NCI-H2227 treated with DMSO at 0.1 percent for 48 hours (cell line): ENCODE measurements around the gene SSBP1.
"Not testable (repeated sequence)": the region's sequence is repeated elsewhere in the genome, so short reads cannot be mapped to it uniquely, and the experiment has no call there.

Experiments used
- DNase-seq: peaks from one replicate; lab custom pipeline; 2025; lab: John Stamatoyannopoulos, UW

SSBP1 gene

DNA sequence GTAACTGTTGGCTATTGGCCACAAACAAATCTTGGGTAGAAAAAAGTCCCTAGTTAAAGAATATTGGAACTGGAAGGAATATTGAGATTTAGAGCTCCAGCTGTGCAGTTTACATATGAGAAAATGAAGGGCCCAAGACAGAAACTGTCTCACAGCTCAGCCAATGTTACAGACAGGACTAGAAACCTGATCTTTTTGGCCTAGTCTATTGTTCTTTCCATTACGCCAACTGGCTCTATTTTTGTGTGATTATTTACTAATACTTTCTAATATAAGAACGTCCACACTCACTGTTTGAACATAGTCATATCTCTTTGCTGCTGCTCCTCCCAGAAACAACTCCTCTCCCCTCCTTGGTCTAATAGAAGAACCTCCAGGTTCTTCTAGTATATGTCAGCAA, 28.8 kb upstream of the SSBP1 start:
- DNase-seq = no peak

DNA sequence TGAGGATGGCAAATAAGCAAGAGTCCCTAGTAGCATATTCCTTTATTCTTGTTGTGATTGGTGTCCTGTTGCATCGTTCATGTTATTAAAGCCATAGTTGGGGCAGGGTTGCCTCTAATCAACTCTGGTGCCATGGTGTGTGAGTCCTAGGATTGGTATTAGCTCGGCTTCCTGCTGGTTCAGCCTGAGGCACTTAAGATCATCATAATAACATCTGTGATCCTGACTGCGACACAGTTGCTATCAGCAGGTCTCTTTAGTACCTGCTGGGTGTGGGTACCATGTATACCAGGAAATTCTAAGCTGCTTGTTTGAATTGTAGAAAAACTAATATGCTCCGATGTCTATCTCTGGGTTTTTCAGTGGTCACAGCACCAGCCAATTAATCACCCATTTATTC, 28.4 kb upstream of the SSBP1 start:
- no peak for DNase-seq

DNA sequence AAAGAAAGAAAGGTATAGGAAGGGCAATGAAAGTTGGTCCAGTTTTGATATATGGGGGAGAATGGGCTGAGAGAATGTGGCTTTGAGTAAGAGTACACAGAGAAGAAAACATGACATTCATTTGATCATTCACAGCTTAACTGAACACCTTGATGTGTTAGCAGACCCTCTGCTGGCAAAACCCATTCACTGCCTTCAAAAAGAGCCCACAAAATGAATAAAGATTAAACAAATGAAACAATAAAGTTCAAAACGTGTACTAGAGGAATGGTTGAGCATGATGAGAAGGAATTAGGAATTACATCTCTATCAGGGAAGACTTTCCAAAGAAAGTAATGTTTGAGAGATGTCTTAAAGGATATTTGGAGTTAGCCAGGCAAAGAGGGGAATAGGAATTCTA, 27.9 kb upstream of the SSBP1 start:
- DNase-seq = no peak

DNA sequence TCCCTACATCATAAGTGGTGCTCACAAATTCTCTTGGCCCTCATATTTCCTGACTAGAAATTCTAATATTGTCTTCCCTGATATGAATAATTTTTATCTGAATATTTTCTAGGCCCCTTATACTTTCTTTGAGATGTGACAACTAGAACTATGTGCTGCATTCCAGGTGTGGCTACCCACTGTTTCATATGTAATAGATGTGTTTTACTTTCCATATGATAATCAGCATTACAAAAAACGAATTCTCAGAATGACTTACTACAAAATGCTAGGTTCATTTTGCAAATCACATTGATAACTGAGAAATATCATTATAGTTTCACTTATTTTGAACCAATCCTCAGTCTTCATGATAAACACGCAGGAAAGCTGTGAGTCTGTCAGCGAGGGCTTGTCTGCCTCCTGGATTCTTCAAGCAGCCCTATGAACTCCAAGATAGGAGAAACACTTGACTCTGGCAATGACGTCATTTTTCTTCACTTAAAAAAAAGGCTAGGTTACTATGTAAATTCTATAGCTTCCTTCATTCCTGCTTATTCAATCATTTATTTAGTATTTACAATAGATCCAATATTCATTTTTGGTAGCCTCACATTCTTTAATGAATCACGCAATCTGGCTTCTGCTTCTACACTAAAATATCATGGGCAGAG, 25.4 kb upstream of the SSBP1 start:
- no peak for DNase-seq

DNA sequence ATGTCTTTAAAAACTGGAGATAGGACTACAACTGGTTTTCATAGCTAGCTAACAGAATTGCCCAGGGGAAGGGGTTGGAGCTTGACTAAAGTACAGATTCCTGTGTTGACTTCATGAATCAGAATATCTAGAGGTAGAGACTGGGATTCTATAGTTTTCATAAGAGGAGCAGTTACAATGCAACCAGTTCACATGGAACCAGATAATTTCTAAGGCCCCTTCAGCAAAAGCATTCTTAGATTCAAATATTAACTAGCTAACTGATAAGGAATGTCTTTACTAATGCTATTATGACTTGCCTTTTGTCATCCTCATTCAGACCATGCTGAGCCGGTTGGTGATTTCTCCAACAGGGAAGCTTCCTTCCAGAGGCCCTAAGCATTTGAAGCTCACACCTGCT, 24.3 kb upstream of the SSBP1 start:
- DNase-seq = no peak

DNA sequence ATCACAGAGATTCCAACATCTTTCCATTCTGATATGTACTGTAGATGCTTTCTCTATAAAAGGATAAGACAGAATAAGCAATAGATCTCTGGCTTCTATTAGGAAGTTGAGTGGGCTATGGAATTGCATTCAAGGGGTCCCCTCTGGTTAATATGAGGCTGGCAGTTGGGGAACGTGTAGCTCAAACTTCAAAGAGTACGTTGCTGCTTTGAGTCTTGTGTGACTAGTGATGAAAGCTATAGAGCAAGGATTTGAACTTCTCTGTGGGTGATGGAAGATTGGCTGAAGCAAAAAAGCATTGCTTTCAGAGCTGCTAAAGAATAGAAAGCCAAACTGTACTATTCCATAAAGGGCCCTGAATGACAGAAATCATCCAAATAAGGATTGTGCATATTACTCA, 23.6 kb upstream of the SSBP1 start:
- DNase-seq = no peak

DNA sequence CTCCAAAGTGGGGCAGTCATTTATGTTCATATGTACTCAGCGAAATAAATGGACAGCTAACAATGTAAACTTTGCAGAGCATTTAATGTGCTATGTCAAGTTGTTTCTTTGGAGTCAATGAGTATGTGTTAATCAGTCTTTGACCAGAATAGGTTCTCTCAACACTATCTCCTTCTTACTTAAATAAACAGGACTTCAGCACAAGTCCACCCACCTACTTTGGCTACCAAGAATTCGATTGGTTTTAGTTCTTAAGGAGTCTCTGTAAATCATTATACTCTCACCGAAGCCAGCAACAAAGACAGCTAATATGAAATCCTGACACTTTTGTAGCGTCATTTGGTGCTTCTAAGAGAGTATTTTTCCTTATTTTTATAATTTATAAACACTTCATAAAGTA, 23.1 kb upstream of the SSBP1 start:
- DNase-seq = no peak

DNA sequence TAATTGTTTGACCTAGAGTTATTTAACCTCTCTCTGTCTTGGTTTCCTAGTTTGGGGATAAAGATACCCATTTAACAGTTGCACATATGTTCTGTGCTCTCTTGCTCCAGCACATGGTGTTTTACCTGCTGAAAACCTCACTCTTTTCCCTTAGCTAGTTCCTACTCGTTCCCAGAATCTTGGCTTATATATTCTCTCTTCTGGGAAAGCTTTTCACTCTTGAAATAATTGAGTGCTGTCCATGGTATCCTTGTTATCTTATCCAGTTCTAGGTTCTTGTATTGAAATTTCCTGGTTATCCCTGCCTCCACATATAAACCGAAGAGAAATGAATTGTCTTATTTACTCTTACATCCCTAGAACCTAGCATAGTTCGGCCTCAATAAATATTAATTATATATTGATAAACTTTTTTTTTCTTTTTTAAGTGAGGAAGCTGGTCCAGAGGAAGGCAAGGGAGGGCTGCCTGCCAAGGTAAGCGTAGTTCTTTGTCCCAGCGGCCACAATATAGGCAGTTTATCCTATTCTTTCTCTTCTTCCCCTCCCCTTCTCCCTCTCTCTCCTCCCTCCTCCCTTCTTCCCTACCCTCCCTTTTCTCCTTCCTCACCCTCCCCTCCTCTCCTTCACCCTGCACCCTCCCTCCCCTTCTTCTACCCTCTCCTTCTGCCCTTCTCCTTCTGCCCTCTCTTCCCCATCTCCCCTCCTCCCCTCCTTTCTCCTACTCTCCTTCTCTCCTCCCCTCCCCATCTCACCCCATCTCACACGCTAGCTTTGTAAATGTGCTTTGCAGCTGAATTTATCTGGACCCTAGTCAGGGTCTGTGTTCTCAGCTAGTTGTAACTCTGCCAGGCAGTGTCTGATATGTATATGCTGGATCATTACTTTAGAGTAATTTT, 22.1 kb upstream of the SSBP1 start:
- no peak for DNase-seq

DNA sequence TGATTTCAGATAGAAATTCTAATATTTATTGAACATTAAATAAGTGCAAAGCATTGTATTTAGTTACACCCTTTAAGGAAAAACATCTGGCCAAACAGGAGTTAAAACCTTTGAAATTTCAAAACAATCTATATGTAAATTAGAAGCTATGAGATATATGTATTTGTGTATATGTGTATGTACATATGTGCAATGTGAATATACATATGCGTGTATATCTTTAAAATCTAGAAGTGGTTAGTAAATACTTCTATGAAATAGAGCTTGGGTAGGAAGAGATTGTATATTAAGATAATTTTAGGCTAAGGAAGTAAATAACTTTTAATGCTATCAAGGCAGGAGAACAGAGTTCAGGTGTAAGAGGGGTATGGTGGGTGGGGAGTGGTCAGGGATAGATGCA, 20.7 kb upstream of the SSBP1 start:
- DNase-seq = no peak

DNA sequence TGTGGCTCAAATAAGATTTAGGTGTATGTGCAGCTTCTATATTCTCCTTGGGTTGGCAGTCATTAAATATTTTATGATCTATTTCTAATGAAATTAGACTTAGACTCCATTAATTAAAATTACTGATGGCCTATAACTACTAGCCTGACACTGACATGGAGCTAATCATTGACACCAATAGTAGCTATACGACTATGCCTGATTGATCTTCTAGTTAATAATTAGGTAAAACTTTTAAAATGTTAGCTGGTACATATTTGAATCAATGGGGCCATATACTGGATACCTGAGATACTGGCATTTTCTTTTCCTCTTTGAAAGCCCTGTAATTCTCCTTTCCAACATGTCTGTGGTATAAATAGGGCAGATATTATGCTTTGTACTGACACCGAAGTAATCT, 15.6 kb upstream of the SSBP1 start:
- DNase-seq = no peak

DNA sequence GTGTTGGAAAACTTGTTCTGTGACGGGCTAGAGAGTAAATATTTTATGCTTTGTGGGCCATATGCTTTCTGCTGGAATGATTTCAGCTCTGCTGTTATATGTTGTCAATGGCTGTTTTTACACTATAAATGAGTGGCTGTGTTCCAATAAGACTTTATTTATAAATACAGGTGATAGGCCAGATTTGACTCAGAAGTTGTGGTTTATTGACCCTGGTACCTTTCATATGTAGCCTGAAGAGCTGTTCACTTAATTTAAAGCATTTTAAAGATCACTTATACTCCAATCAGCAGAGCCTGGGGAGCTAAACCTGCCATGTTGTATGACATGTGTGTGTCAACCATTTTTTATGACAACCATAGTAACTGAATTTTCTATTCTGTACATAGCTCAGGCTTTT, 9.1 kb upstream of the SSBP1 start:
- DNase-seq = no peak

DNA sequence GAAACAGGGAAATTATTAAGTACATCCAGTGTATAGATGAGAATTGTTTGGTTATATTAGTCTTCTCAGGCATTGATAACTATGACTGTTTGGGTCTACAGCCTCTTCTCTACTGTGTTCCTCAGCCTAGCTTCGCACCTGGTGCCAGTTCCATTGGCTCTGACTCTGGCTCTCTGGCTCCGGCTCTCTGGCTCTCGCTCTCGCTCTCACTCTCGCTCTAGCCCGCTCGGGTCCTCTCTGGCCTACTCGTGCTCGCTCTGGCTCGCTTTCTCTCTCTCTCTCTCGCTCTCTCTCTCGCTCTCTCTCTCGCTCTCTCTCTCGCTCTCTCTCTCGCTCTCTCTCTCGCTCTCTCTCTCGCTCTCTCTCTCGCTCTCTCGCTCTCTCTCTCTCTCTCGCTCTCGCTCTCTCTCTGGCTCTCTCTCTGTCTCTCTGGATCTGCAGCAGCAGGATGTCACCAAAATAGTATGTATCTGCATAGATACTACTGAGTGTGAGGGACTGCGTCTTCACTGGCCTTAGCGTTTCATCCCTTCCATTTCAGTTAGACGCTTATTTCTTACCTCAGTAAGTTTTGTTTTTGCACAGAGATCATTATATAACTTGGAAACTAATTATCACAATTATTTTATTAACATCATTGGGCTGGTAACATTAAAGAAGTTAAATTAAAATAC, 6.5 kb upstream of the SSBP1 start:
- no peak for DNase-seq

DNA sequence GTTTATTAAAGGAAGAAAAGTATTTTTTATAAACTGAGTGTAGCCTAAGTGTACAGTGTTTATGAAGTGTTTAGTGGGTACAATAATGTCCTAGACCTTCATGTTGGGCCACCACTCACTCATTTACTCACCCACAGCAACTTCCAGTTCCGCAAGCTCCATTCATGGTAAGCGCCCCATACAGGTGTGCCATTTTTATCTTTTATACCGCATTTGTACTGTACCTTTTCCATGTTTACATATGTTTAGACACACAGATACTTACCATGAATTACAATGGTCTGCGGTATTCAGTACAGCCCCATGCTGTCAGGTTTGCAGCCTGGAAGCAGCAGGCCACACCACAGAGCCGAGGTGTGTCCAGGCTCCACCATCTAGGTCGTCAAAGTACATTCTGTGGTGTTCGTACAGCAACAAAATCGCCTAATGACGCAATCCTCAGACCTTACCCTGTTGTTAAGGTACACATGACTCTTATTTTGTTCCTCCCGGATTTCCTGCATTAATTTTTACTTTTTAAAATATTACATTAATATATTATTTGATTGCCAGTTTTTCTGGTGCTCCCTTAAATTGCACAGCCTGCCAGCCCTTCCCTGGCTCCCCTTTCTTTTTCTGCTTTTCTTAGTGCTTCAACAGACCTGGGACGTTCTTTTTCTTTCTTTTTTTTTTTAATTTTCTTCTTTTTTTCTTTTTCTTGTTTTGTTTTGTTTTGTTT, 881 bp upstream of the SSBP1 start:
- peak; percentile 28 for DNase-seq

DNA sequence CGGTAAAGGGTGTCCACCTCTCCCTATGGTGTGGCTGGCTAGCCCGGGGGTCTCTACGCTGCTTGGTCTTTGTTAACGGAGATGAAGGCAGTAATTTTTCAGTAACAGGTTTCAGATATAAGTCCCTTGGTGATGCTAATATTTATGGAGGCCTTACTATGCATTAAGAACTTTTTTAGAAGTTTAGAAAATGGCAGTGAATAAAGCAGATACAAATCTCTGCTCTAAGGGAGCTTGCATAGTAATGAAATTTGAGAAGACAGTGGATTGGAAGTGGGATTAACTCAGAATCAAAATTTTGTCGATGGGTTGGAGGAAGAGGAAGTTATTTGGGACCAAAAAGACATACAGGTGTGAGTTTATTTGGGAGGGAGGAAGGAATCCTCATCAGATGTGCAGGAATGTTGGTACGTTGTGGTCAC, 445 bp downstream of the SSBP1 start:
- no peak for DNase-seq

DNA sequence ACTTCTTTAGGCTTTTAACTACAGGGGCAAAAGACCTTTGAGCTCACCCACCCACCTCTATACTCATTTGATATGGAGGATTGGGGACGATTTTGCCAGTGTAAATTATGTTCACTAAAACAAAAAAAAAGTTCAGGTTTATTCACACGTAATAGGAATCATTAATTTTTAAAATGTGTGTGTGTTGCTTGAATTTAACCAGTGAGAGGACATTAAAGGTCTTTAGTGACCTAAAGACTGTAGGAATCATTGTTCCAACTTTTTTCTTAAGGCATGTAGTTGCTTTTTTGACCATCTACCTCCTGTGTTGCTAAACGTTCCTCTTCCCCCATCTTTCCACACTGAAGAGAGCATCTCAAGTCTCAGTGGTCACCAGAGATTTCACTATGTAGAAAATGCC, 1.1 kb downstream of the SSBP1 start:
- DNase-seq = no peak

DNA sequence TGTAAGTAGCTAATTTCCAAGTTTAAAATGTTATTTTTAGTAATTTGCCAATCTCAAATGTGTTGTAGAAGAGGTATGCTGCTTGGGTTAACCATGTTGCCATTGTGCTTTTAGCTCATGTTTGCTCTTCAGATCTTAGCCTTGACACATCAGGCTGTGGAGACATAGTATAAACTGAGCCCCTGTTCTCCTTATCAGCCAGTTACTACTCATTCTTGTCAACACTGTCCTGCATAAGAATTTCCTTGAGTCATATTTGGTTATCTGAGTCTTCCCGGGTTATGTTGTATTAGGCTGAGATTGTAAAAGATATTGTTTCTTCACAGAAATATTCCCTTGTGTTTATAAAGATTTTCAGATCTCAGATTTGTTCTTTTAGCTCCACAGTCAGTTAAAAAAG, 4.1 kb downstream of the SSBP1 start:
- DNase-seq = no peak

DNA sequence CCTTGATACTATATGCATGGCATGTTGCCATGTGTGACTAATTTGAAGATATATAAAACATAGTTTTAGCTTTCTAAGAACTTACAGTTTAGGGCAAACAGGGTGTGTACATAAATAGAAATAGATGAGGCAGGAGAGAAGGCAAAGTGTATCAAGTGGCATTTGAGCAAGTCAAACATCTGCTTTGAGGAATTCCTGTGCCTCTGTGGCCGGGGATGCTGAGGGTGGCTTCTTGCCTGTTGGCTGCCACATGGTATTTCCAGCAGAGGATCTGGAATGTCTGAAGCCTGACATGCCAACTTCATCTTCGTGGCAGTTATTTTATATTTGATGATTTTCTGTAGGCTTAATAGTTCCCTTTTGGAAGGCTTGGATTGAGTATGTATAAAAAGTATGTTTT, 6.0 kb downstream of the SSBP1 start:
- no peak for DNase-seq

DNA sequence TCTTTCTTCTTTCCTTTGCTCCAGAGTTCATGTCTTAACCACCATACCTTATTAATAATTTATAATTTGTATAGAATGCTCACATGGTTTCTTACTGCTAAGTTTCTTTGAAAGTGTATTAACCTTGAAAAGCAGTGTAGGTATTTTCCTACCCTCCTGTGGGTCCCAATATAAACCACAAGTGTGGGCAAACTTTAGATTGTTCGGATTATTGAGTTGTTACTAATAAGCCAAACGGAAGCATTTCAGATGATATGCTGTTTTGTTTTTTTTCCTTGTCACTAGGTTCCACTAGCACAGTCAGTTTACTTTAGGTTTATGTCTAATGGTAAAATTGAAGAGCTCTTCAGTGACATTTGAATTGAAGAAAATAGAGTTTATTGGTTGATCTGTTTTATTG, 10.2 kb downstream of the SSBP1 start:
- DNase-seq = no peak

DNA sequence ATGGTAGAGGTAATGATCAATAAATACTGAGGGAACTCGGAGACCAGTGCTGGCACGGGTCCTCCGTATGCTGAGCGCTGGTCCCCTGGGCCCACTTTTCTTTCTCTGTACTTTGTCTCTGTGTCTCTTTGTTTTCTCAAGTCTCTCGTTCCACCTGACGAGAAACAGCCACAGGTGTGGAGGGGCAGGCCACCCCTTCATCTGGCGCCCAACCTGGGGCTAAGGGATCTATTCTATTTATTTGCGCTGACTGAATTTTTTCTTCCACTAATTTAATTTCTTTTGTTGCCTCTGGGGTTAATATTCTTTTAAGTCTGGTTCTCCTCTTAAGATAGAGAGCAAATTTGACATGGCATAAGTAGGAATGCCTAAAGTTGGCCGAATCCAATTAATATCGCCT, 13.7 kb downstream of the SSBP1 start:
- not testable (repeated sequence) for DNase-seq

DNA sequence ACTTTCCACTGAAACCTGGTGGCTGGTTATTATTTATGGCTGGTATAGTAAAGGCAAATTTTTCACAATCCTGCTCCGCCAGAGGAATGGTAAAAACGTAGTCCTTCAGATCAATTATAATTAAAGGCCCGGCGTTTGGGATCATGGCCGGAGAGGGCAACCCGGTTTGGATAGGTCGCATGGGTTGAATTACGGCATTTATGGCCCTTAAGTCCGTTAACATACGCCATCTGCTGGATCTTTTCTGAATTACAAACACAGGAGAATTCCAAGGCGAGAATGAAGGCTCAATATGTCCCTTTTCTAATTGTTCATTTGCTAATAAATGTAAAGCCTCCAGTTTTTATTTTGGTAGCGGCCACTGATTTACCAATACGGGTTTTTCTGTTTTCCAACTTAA, 14.5 kb downstream of the SSBP1 start:
- no peak for DNase-seq

DNA sequence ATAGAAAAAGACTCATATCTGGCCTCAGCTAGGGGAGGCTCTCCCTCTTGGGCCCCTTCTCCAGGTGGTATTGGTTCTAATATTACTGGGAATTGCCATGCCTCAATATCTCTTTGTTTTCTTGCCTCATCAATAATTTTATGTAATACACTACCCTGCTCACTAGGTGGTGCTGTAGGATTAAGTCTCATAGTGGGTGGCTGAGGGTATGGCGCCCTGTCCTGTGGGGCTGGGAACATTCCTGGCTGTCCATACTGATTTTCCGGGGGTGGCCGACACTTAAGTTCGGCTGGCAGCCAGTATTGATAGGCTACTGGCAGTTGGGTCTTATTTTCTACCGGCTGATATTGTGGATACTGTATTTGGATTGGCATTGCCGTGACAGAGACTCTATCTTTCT, 16.8 kb downstream of the SSBP1 start:
- no peak for DNase-seq

DNA sequence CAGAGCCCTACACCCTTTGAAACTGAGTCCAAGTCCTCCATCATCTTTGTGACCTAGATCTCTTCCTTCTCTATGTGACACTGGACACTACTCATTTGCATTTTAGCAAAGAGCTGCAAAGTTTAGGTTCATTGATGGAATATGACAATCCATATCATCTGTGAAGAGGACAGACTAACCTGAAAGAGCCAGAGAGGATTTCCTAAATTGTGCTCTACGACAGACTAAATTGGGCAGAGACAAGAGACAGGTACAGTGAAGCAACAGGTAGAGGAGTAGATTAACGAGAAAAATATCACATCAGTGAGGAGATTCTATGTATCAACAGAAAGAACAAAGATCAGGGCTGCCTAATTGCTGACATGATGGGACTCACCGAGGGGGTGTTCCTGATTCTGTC, 25.6 kb downstream of the SSBP1 start, which contains the start of gene TAS2R3:
Gene TAS2R3 (plus strand): TSS at position 301 of the 400 bp plus-strand sequence. CDS start 62 bp downstream, at position 363.
- DNase-seq = no peak
